ENCODE measurements around the gene LAPTM5.

The LAPTM5 gene

GRCh38 chr1:30684881-30685795 lies 72.4 kb downstream of the LAPTM5 start:
- no peak for DNase-seq (ENCODE audit: extremely low read depth in 1 of 2, low read depth in 1 of 2)

GRCh38 chr1:30684259-30684658 lies 73.3 kb downstream of the LAPTM5 start:
- no peak for DNase-seq (ENCODE audit: extremely low read depth in 1 of 2, low read depth in 1 of 2)

- DNase-seq (ENCODE audit: extremely low read depth in 1 of 2, low read depth in 1 of 2): no peak
Measured at GRCh38 chr1:30683699-30684098, 73.9 kb downstream of the LAPTM5 start.

Data from stimulated activated CD8-positive, alpha-beta memory T cell treated with anti-CD3 and anti-CD28 coated beads, Interleukin-7, amount 100 ng/mL, for 48 hours (primary cell).